Endothelial cell of umbilical vein (primary cell): Measurements from ENCODE around the gene DENND1A. TPM values are rescaled to one million over a fixed set of nuclear protein-coding genes. Genes with fewer than 3 reads are reported as not detected.

ENCODE experiments used
- BruUV-seq: library from RNA; stranded (reverse); fragments of 400-500 nt; replicated peaks from 2 replicates; lab custom pipeline; 2021; lab: Mats Ljungman, UMichigan
- CTCF ChIA-PET: fragments of 300-600, 350-600 bp; sonication (Branson Sonifier 250); formaldehyde crosslinking; loops from one replicate; lab custom pipeline; 2021; ENCODE audit warnings: antibody characterized with exemption, inconsistent platforms; lab: Charles Lee
- POLR2A ChIA-PET: fragments of 300-600, 350-600 bp; sonication (Branson Sonifier 250); formaldehyde crosslinking; loops from one replicate; lab custom pipeline; 2021; ENCODE audit warnings: antibody characterized with exemption, inconsistent platforms; lab: Charles Lee
- DNase-seq: peaks from one replicate; pipeline ENCODE4 v3.0.0-alpha.2; 2011; ENCODE audit warnings: low read depth, low spot score
- FAIRE-seq: peaks from 2 replicates; lab custom pipeline; 2011; peaks lifted over from hg19 to GRCh38; lab: Jason Lieb, UNC
- H2AFZ ChIP-seq: 2 replicates; pipeline ENCODE4 v1.6.0; 2012; ENCODE audit warnings: low read depth, low read length, control low read depth, inconsistent platforms
- H3K27ac ChIP-seq: 2 replicates; pipeline ENCODE4 v1.5.1; 2011; ENCODE audit warnings: low read depth, mild to moderate bottlenecking, control low read depth, low read length, moderate library complexity; ENCODE audit not compliant: insufficient read depth
- H3K27me3 ChIP-seq, 2 experiments: 2 replicates each; pipeline versions ENCODE4 v1.6.0 to v1.6.1; 2011; ENCODE audit warnings: low read length in 2 of 2, mixed read lengths in 1 of 2; ENCODE audit not compliant: control insufficient read depth in 2 of 2, insufficient read depth in 2 of 2
- H3K36me3 ChIP-seq, 2 experiments: 2 replicates in 1 of 2; 3 replicates in 1 of 2; pipeline ENCODE4 v1.5.1; 2011; ENCODE audit warnings: low read length in 2 of 2, mild to moderate bottlenecking in 1 of 2, moderate library complexity in 1 of 2; ENCODE audit not compliant: control insufficient read depth in 2 of 2, insufficient read depth in 2 of 2; ENCODE audit errors: extremely low read depth in 1 of 2
- H3K4me1 ChIP-seq: 3 replicates; pipeline ENCODE4 v1.5.1; 2011; ENCODE audit warnings: mild to moderate bottlenecking, low read length; ENCODE audit not compliant: control insufficient read depth, insufficient read depth; ENCODE audit errors: extremely low read depth
- H3K4me2 ChIP-seq: 2 replicates; pipeline ENCODE4 v1.6.1; 2011; ENCODE audit warnings: low read length, control low read depth, mixed read lengths; ENCODE audit not compliant: insufficient read depth
- H3K4me3 ChIP-seq, 3 experiments: fragments of 200-600 bp in 1 of 3; sonication (generic), shearing (Covaris generic) in 1 of 3; replicated peaks in 1 of 3; 2 replicates each; pipeline ENCODE4 v1.5.1; 2011 to 2016; ENCODE audit warnings: control low read depth in 3 of 3, low read length in 3 of 3, mild to moderate bottlenecking in 2 of 3, inconsistent platforms in 1 of 3, low read depth in 1 of 3, moderate library complexity in 1 of 3; ENCODE audit not compliant: insufficient read depth in 1 of 3
- H3K79me2 ChIP-seq: 2 replicates; pipeline ENCODE4 v1.6.0; 2012; ENCODE audit warnings: low read length, inconsistent platforms; ENCODE audit not compliant: control insufficient read depth, insufficient read depth
- H3K9ac ChIP-seq: replicated peaks from 2 replicates; pipeline ENCODE3; 2011; ENCODE audit warnings: low read length, control low read depth; ENCODE audit not compliant: insufficient read depth; ENCODE audit errors: extremely low read depth
- H3K9me1 ChIP-seq: replicated peaks from 3 replicates; pipeline ENCODE4 v1.6.0; 2011; ENCODE audit warnings: mild to moderate bottlenecking, low read length; ENCODE audit not compliant: control insufficient read depth, insufficient read depth; ENCODE audit errors: extremely low read depth
- H3K9me3 ChIP-seq: replicated peaks from 2 replicates; pipeline ENCODE4 v1.5.1; 2012; ENCODE audit warnings: low read length, inconsistent platforms; ENCODE audit not compliant: control insufficient read depth, insufficient read depth
- H4K20me1 ChIP-seq: replicated peaks from 2 replicates; pipeline ENCODE3; 2011; ENCODE audit warnings: mild to moderate bottlenecking, low read length; ENCODE audit not compliant: control insufficient read depth, insufficient read depth; ENCODE audit errors: extremely low read depth
- EZH2 ChIP-seq: IDR thresholded peaks from 2 replicates; pipeline ENCODE4 v1.6.1; 2012; ENCODE audit warnings: borderline replicate concordance, low read depth, mild to moderate bottlenecking, moderate library complexity, low read length, inconsistent platforms; ENCODE audit not compliant: severe bottlenecking
- FOS ChIP-seq: IDR thresholded peaks from 2 replicates; pipeline ENCODE4 v1.6.1; 2011; ENCODE audit warnings: mild to moderate bottlenecking, low read length, moderate library complexity, borderline replicate concordance; ENCODE audit not compliant: insufficient read depth
- GATA2 ChIP-seq: IDR thresholded peaks from 2 replicates; pipeline ENCODE4 v1.7.0; 2011; ENCODE audit warnings: low read depth, mild to moderate bottlenecking, moderate library complexity, mixed read lengths, low read length; ENCODE audit not compliant: insufficient read length, insufficient read depth
- JUN ChIP-seq: IDR thresholded peaks from 2 replicates; pipeline ENCODE4 v1.6.1; 2011; ENCODE audit warnings: borderline replicate concordance, low read depth; ENCODE audit not compliant: insufficient read length, insufficient read depth
- MYC ChIP-seq: IDR thresholded peaks from one replicate; pipeline ENCODE4 v1.6.1; 2011; ENCODE audit warnings: mild to moderate bottlenecking, low read depth, low read length
- POLR2A ChIP-seq: IDR thresholded peaks from 2 replicates; pipeline ENCODE4 v1.6.1; 2012; ENCODE audit warnings: low read depth, mild to moderate bottlenecking, control low read depth, low read length
- POLR2AphosphoS5 ChIP-seq: IDR thresholded peaks from 2 replicates; pipeline ENCODE4 v1.6.1; 2012; ENCODE audit warnings: low read depth, mild to moderate bottlenecking, control low read depth, low read length, moderate library complexity; ENCODE audit not compliant: insufficient read depth
- dilution Hi-C: fragments of 300-500 bp; cut with MboI; formaldehyde crosslinking; loops from one replicate; pipeline ENCODE4 v1.15.0; 2019; ENCODE audit warnings: low sequenced_read_pairs; ENCODE audit not compliant: extremely low pct_ligation_motif_present
- intact Hi-C: fragments of 100-400 bp; cut with micrococcal nuclease; formaldehyde crosslinking; loops from one replicate; pipeline ENCODE4 v1.10.0; 2022
- polyA plus RNA-seq, 4 experiments: library from polyadenylated mRNA; depleted of rRNA in 3 of 4; stranded (reverse) in 3 of 4; unstranded in 1 of 4; fragments of >200 nt; gene quantifications; 2 replicates each; pipeline versions ENCODE4 v1.2.1 to v1.2.3, GENCODE V29; 2011 to 2012; ENCODE audit warnings: missing spikeins in 1 of 4
- total RNA-seq: library from RNA; stranded (reverse); gene quantifications from 2 replicates; pipeline ENCODE4 v1.2.3, GENCODE V29; 2021
- TF ChIP-seq, protein P1 (sequence below), 2 donors: IDR thresholded peaks; 1 replicate in 1 of 2; 2 replicates in 1 of 2; pipeline ENCODE4 v1.5.1; 2011; ENCODE audit warnings: low read length in 2 of 2, mild to moderate bottlenecking in 2 of 2, moderate library complexity in 2 of 2, control low read depth in 1 of 2, inconsistent platforms in 1 of 2, low read depth in 1 of 2; ENCODE audit not compliant: insufficient read depth in 1 of 2; ENCODE audit errors: extremely low read depth in 1 of 2
- TF ChIP-seq, protein P2 (sequence below): IDR thresholded peaks from 2 replicates; pipeline ENCODE4 v1.6.1; 2011; ENCODE audit not compliant: insufficient read depth, insufficient read length

Gene DENND1A
- total and polyA plus RNA-seq, 2 donors (not counting 3 experiments of a cell fraction or from before 2014, with no cell fraction given), result 18.5 to 24.5 TPM

- H3K79me2 ChIP-seq, result no peaks in the 10 kb centered on the region
- BruUV-seq, result no TSS peak
- no peaks in the 10 kb centered on the region for H4K20me1 ChIP-seq
- intact Hi-C loops, result no loop called here
- H3K4me3 ChIP-seq, result no peak overlapping the region
- H2AFZ ChIP-seq, result no peak overlapping the region
- dilution Hi-C loops, result no loop called here
- no peak overlapping the region for H3K27ac ChIP-seq
- CTCF ChIA-PET, result no interaction called here
- H3K27me3 ChIP-seq, result no peaks in the 10 kb centered on the region
- H3K9ac ChIP-seq, result no peak overlapping the region
- no peaks in the 10 kb centered on the region for H3K4me1 ChIP-seq
- H3K4me2 ChIP-seq, result no peak overlapping the region
- H3K9me3 ChIP-seq, result no peaks in the 10 kb centered on the region
- DNase-seq, result no peak
- H3K9me1 ChIP-seq, result no peaks in the 10 kb centered on the region
- no peaks in the 10 kb centered on the region for H3K36me3 ChIP-seq
- FAIRE-seq, result no peak
- POLR2A ChIA-PET, result no interaction called here
- no peak for TF ChIP-seq POLR2A
- no peak for TF ChIP-seq JUN
- TF ChIP-seq MYC, result no peak
- TF ChIP-seq EZH2, result no peak
- TF ChIP-seq GATA2, result no peak
- TF ChIP-seq, protein P1, sequence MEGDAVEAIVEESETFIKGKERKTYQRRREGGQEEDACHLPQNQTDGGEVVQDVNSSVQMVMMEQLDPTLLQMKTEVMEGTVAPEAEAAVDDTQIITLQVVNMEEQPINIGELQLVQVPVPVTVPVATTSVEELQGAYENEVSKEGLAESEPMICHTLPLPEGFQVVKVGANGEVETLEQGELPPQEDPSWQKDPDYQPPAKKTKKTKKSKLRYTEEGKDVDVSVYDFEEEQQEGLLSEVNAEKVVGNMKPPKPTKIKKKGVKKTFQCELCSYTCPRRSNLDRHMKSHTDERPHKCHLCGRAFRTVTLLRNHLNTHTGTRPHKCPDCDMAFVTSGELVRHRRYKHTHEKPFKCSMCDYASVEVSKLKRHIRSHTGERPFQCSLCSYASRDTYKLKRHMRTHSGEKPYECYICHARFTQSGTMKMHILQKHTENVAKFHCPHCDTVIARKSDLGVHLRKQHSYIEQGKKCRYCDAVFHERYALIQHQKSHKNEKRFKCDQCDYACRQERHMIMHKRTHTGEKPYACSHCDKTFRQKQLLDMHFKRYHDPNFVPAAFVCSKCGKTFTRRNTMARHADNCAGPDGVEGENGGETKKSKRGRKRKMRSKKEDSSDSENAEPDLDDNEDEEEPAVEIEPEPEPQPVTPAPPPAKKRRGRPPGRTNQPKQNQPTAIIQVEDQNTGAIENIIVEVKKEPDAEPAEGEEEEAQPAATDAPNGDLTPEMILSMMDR (IDR thresholded peaks at IDR 0.05; ENCODE audit: extremely low read depth in 1 of 2, insufficient read depth in 1 of 2, low read depth in 1 of 2, low read length in 2 of 2), result no peak
- TF ChIP-seq, protein P2, sequence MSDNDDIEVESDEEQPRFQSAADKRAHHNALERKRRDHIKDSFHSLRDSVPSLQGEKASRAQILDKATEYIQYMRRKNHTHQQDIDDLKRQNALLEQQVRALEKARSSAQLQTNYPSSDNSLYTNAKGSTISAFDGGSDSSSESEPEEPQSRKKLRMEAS, result no peak
- TF ChIP-seq POLR2AphosphoS5, result no peak
- no peak for TF ChIP-seq FOS
These were observed 154.3 kb downstream of the DENND1A start for GRCh38 chr9:123775289-123776284.
